T-helper 22 cell (primary cell): ENCODE results near the gene USP5.

Source experiments
- DNase-seq: peaks from one replicate; pipeline ENCODE4 v3.0.0-alpha.2; 2020; ENCODE audit warnings: low read depth

USP5 gene

GRCh38 chr12:6825398-6826124 lies 26.4 kb upstream of the USP5 start:
- DNase-seq = peak; percentile 41

- no peak for DNase-seq
Measured at GRCh38 chr12:6826125-6826733, 25.7 kb upstream of the USP5 start.

- DNase-seq = no peak
Measured at GRCh38 chr12:6826734-6827436, 25.1 kb upstream of the USP5 start.

- DNase-seq = no peak
Measured at GRCh38 chr12:6827437-6827911, 24.5 kb upstream of the USP5 start.

GRCh38 chr12:6827982-6828780 lies 23.8 kb upstream of the USP5 start, which contains the start of gene P3H3:
TSS of gene P3H3 (plus strand) at chr12:6828407. CDS start at chr12:6828441, 34 bp downstream.
- DNase-seq = no peak

GRCh38 chr12:6828781-6829535 lies 23.0 kb upstream of the USP5 start:
- DNase-seq = no peak

- DNase-seq = no peak
Measured at GRCh38 chr12:6829536-6830220, 22.3 kb upstream of the USP5 start.

GRCh38 chr12:6830286-6830890 lies 21.6 kb upstream of the USP5 start:
- no peak for DNase-seq

- no peak for DNase-seq
Measured at GRCh38 chr12:6830999-6831398, 21.0 kb upstream of the USP5 start.

- DNase-seq = no peak
Measured at GRCh38 chr12:6831450-6831995, 20.4 kb upstream of the USP5 start.

- no peak for DNase-seq
Measured at GRCh38 chr12:6832125-6832524, 19.8 kb upstream of the USP5 start.

GRCh38 chr12:6833189-6833890 lies 18.6 kb upstream of the USP5 start:
- DNase-seq = no peak

- no peak for DNase-seq
Measured at GRCh38 chr12:6834254-6834653, 17.7 kb upstream of the USP5 start.

- DNase-seq = no peak
Measured at GRCh38 chr12:6834873-6835272, 17.1 kb upstream of the USP5 start.

GRCh38 chr12:6836851-6837250 lies 15.1 kb upstream of the USP5 start:
- DNase-seq = no peak

- DNase-seq = no peak
Measured at GRCh38 chr12:6837370-6838060, 14.4 kb upstream of the USP5 start.

GRCh38 chr12:6838854-6839253 lies 13.1 kb upstream of the USP5 start:
- DNase-seq = no peak

GRCh38 chr12:6839482-6840201 lies 12.3 kb upstream of the USP5 start:
- no peak for DNase-seq
